ENCODE results near the gene CEBPE.

- TF ChIP-seq CTCF (IDR thresholded peaks at IDR 0.05) (no peak), POLR2A (IDR thresholded peaks at IDR 0.05) (no peak)
Observed at GRCh38 chr14:23078692-23079116, 40.4 kb downstream of the CEBPE start.

All from body of pancreas (tissue), 4 donors.